ENCODE data around the gene TRIM47.
"Not testable (repeated sequence)": the region's sequence is repeated elsewhere in the genome, so short reads cannot be mapped to it uniquely, and the experiment has no call there.

- not testable (repeated sequence) for TF ChIP-seq CTCF (IDR thresholded peaks at IDR 0.05); POLR2A (IDR thresholded peaks at IDR 0.05; ENCODE audit: low read depth); POLR2AphosphoS5 (IDR thresholded peaks at IDR 0.05)
These were observed 12.8 kb downstream of the TRIM47 start for GRCh38 chr17:75865404-75866188.

All from esophagus muscularis mucosa (tissue), 3 donors.